Heart left ventricle (tissue), 13 donors: ENCODE data around the gene CPA4.

Source experiments
- CTCF ChIP-seq, 12 donors: fragments of 200-600 bp; sonication (generic) in 4 of 12; IDR thresholded peaks; one replicate each; pipeline versions ENCODE4 v1.5.0 to v1.8.0; 2018 to 2022; ENCODE audit warnings: antibody characterized with exemption in 12 of 12, mild to moderate bottlenecking in 5 of 12
- POLR2A ChIP-seq, 2 donors: fragments of 450-650 bp; IDR thresholded peaks; one replicate each; pipeline ENCODE4 v1.6.1; 2017; ENCODE audit warnings: antibody characterized with exemption in 2 of 2, mild to moderate bottlenecking in 2 of 2, moderate library complexity in 2 of 2
- donor health status: ischemic (EF 13 %, LVEDD 7.1; RV severe dilation, severe dysfunction).
- donor health status: DM: no; HTN: yes; CAD: no.
- donor health status: DM: no; HTN: no; CAD: no.
- donor health status: ischemic (EF 25% LVEDD 6.9; RV normal size, moderate dysfunction).
- donor health status: ischemic (EF 25% LVEDD 5.7; RV mildly dilated, moderate dysfunction).
- donor health status: ischemic (EF 35%, LVEDD 5.7; RV mildly dilated, moderate dysfunction).
- donor health status: nonischemic (EF 11% LVEDD 7.7; RV severe dilation, severe dysfunction).
- donor health status: DM: yes; HTN: yes; CAD: no.
- donor health status: PGD.
- donor health status: ischemic (EF 29% LVEDD 5.4; RV normal size, mild dysfunction).
- donor health status: nonischemic (EF 23%, LVEDD 6.1; RV moderate dilation, normal function).

DNA sequence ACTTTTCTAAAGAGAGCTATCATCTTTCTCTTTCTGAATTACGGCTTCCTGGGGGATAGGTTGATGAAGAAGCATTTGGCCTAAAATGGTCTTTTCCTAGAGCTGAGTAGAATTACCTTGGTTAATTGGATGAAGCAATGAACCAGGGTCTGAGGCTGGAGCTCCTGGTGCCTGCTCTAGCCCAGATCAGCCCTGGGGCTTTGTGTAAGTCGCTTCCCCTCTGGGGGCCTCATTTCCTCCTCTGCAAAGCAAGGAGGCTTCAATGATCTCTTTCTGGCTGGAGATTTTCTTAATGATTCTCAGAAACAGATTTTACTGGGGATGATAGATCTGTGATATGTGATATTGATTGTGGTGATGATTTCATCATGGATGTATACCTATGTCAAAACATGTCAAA is 29.8 kb upstream of the CPA4 start:
- no peak for TF ChIP-seq CTCF (IDR thresholded peaks at IDR 0.05)
- TF ChIP-seq POLR2A (IDR thresholded peaks at IDR 0.05) = no peak
